HEK293 (cell line): ENCODE measurements around the gene MICAL3.

Experiments used
- CTCF ChIA-PET: fragments of 350-600 bp; formaldehyde crosslinking; extraction: SDS; loops from one replicate; lab custom pipeline; 2021; ENCODE audit warnings: antibody characterized with exemption; lab: Yijun Ruan, JAX
- POLR2A ChIA-PET: fragments of 300-600 bp; formaldehyde crosslinking; extraction: SDS; loops from one replicate; lab custom pipeline; 2020; ENCODE audit warnings: antibody characterized with exemption, inconsistent platforms; lab: Yijun Ruan, JAX
- H3K27ac ChIP-seq: fragments of 200-500 bp; sonication (Bioruptor generic); 2 replicates; pipeline ENCODE4 v1.5.1; 2014; ENCODE audit warnings: low read depth, low read length, control low read depth, inconsistent platforms; ENCODE audit errors: extremely low read depth
- H3K36me3 ChIP-seq, 2 experiments: fragments of 200-500 bp in 1 of 2; sonication (Bioruptor generic) in 1 of 2; 1 replicate in 1 of 2; 2 replicates in 1 of 2; pipeline ENCODE4 v1.5.1; 2014 to 2017; ENCODE audit warnings: inconsistent platforms in 2 of 2, low read length in 2 of 2; ENCODE audit not compliant: control insufficient read depth in 2 of 2, insufficient read depth in 1 of 2
- H3K4me1 ChIP-seq: fragments of 200-500 bp; sonication (Bioruptor generic); 2 replicates; pipeline ENCODE4 v1.5.1; 2014; ENCODE audit warnings: mild to moderate bottlenecking, low read length, inconsistent platforms; ENCODE audit not compliant: control insufficient read depth, insufficient read depth
- H3K4me3 ChIP-seq: 2 replicates; pipeline ENCODE4 v1.5.1; 2011; ENCODE audit warnings: low read depth, mild to moderate bottlenecking, control low read depth, low read length, moderate library complexity
- H3K9me3 ChIP-seq: fragments of 200-500 bp; sonication (Bioruptor generic); 2 replicates; pipeline ENCODE4 v1.5.1; 2014; ENCODE audit warnings: low read depth, low read length, inconsistent platforms; ENCODE audit not compliant: control insufficient read depth, insufficient read depth
- BCL11A ChIP-seq: fragments of 450-650 bp; formaldehyde crosslinking; IDR thresholded peaks from 2 replicates; pipeline ENCODE4 v1.5.1; 2016; ENCODE audit warnings: low read depth, missing biosample characterization, missing genetic modification characterization
- ELK4 ChIP-seq: IDR thresholded peaks from 2 replicates; pipeline ENCODE4 v1.6.1; 2011; ENCODE audit warnings: mild to moderate bottlenecking, low read depth, low read length, borderline replicate concordance
- GLI4 ChIP-seq: fragments of 450-650 bp; formaldehyde crosslinking; IDR thresholded peaks from 2 replicates; pipeline ENCODE4 v1.5.1; 2016; ENCODE audit warnings: missing biosample characterization, missing genetic modification characterization
- HIC1 ChIP-seq: fragments of 450-650 bp; formaldehyde crosslinking; IDR thresholded peaks from 2 replicates; pipeline ENCODE4 v1.5.1; 2016; ENCODE audit warnings: missing biosample characterization, missing genetic modification characterization
- ZFHX2 ChIP-seq: fragments of 450-650 bp; formaldehyde crosslinking; conservative IDR thresholded peaks from 2 replicates; pipeline ENCODE4 v1.5.1; 2016; ENCODE audit warnings: missing biosample characterization, missing genetic modification characterization
- ZNF148 ChIP-seq: fragments of 450-650 bp; formaldehyde crosslinking; IDR thresholded peaks from 2 replicates; pipeline ENCODE4 v1.5.0; 2017; ENCODE audit warnings: missing biosample characterization, missing genetic modification characterization, borderline replicate concordance
- ZNF155 ChIP-seq: fragments of 450-650 bp; formaldehyde crosslinking; IDR thresholded peaks from 2 replicates; pipeline ENCODE4 v1.5.1; 2016; ENCODE audit warnings: missing biosample characterization, missing genetic modification characterization
- ZNF221 ChIP-seq: fragments of 450-650 bp; formaldehyde crosslinking; IDR thresholded peaks from 2 replicates; pipeline ENCODE4 v1.5.1; 2017; ENCODE audit warnings: missing biosample characterization, missing genetic modification characterization, borderline replicate concordance
- ZNF24 ChIP-seq: fragments of 450-650 bp; formaldehyde crosslinking; IDR thresholded peaks from 2 replicates; pipeline ENCODE4 v1.5.1; 2016; ENCODE audit warnings: missing biosample characterization, missing genetic modification characterization
- ZNF292 ChIP-seq: fragments of 450-650 bp; formaldehyde crosslinking; IDR thresholded peaks from 2 replicates; pipeline ENCODE4 v1.5.1; 2016; ENCODE audit warnings: low read depth, missing biosample characterization, missing genetic modification characterization, borderline replicate concordance
- ZNF341 ChIP-seq: fragments of 450-650 bp; formaldehyde crosslinking; IDR thresholded peaks from 2 replicates; pipeline ENCODE4; 2016; ENCODE audit warnings: low read depth, missing biosample characterization, missing genetic modification characterization
- ZNF416 ChIP-seq: fragments of 450-650 bp; formaldehyde crosslinking; IDR thresholded peaks from 2 replicates; pipeline ENCODE4 v1.5.1; 2016; ENCODE audit warnings: missing biosample characterization, missing genetic modification characterization
- ZNF48 ChIP-seq: fragments of 450-650 bp; formaldehyde crosslinking; IDR thresholded peaks from 2 replicates; pipeline ENCODE4 v1.5.1; 2016; ENCODE audit warnings: missing biosample characterization, missing genetic modification characterization
- ZNF510 ChIP-seq: fragments of 450-650 bp; formaldehyde crosslinking; IDR thresholded peaks from 2 replicates; pipeline ENCODE4 v1.5.1; 2018; ENCODE audit warnings: mild to moderate bottlenecking, missing genetic modification characterization, missing biosample characterization; ENCODE audit not compliant: insufficient replicate concordance
- ZNF600 ChIP-seq: fragments of 450-650 bp; formaldehyde crosslinking; IDR thresholded peaks from 2 replicates; pipeline ENCODE4 v1.5.1; 2016; ENCODE audit warnings: missing biosample characterization, missing genetic modification characterization
- ZNF664 ChIP-seq: fragments of 450-650 bp; formaldehyde crosslinking; IDR thresholded peaks from 2 replicates; pipeline ENCODE4 v1.5.1; 2016; ENCODE audit warnings: missing biosample characterization, missing genetic modification characterization
- ZNF677 ChIP-seq: fragments of 450-650 bp; IDR thresholded peaks from 2 replicates; pipeline ENCODE4 v1.5.0; 2018; ENCODE audit warnings: missing biosample characterization, mild to moderate bottlenecking, missing genetic modification characterization, moderate library complexity
- ZNF704 ChIP-seq: fragments of 450-650 bp; formaldehyde crosslinking; IDR thresholded peaks from 2 replicates; pipeline ENCODE4 v1.5.1; 2016; ENCODE audit warnings: missing biosample characterization, missing genetic modification characterization
- ZNF777 ChIP-seq: fragments of 450-650 bp; formaldehyde crosslinking; IDR thresholded peaks from 2 replicates; pipeline ENCODE4 v1.5.1; 2017; ENCODE audit warnings: missing biosample characterization, missing genetic modification characterization, borderline replicate concordance
- ZNF843 ChIP-seq: fragments of 450-650 bp; formaldehyde crosslinking; IDR thresholded peaks from 2 replicates; pipeline ENCODE4 v1.5.1; 2016; ENCODE audit warnings: missing biosample characterization, missing genetic modification characterization
- ZSCAN18 ChIP-seq: fragments of 450-650 bp; formaldehyde crosslinking; IDR thresholded peaks from 2 replicates; pipeline ENCODE4 v1.5.1; 2016; ENCODE audit warnings: missing biosample characterization, missing genetic modification characterization
- ZXDB ChIP-seq: fragments of 450-650 bp; formaldehyde crosslinking; IDR thresholded peaks from 2 replicates; pipeline ENCODE4 v1.5.1; 2016; ENCODE audit warnings: missing biosample characterization, missing genetic modification characterization

MICAL3 gene

GRCh38 chr22:17782621-17783020, 241.7 kb downstream of the MICAL3 start (continued):
- TF ChIP-seq ZNF148 (tag by site-specific recombination) (no peak), ZNF221 (tag by site-specific recombination) (no peak), ELK4 (no peak), ZNF416 (no peak), ZNF24 (tag by site-specific recombination) (no peak)

- TF ChIP-seq ZNF292 (tag by site-specific recombination), result no peak
- TF ChIP-seq HIC1 (tag by site-specific recombination), result no peak
- no peak for TF ChIP-seq ZFHX2 (tag by site-specific recombination)
- no peak for TF ChIP-seq ZNF704 (tag by site-specific recombination)
- no peak for TF ChIP-seq ZNF664 (tag by site-specific recombination)
- TF ChIP-seq ZNF843 (tag by site-specific recombination), result no peak
- TF ChIP-seq ZNF510 (tag by site-specific recombination), result no peak
- no peak for TF ChIP-seq GLI4 (tag by site-specific recombination)
- TF ChIP-seq ZSCAN18 (tag by site-specific recombination), result no peak
- TF ChIP-seq ZXDB, result no peak
- TF ChIP-seq ZNF48, result no peak
- no peak for TF ChIP-seq BCL11A
- TF ChIP-seq ZNF677 (tag by site-specific recombination), result no peak
- no peak for TF ChIP-seq ZNF600 (tag by site-specific recombination)
- no peak for TF ChIP-seq ZNF155 (tag by site-specific recombination)
- no peak for TF ChIP-seq ZNF777 (tag by site-specific recombination)
- no peak for TF ChIP-seq ZNF341 (tag by site-specific recombination)
- POLR2A ChIA-PET, result no interaction called here
- no peak overlapping the region for H3K4me3 ChIP-seq
- peaks cover 3% of the 10 kb centered on the region; the same call in 1 of the 2 replicates for H3K4me1 ChIP-seq
- H3K36me3 ChIP-seq, result no peaks in the 10 kb centered on the region
- CTCF ChIA-PET, result interaction anchor here (0.6 to 1.3 kb wide), 2 partner anchors 39 to 40 kb away, joined by 3 to 5 read pairs; no protein-coding TSS in a partner anchor
- no peaks in the 10 kb centered on the region for H3K9me3 ChIP-seq
- H3K27ac ChIP-seq, result no peak overlapping the region
Observed at GRCh38 chr22:17782158-17782557, 242.2 kb downstream of the MICAL3 start.
